OCI-M2 (cell line): Measurements from ENCODE around the gene SCGB1D2.
"Not testable (repeated sequence)": the region's sequence is repeated elsewhere in the genome, so short reads cannot be mapped to it uniquely, and the experiment has no call there.

Source experiments
- DNase-seq: peaks from one replicate; lab custom pipeline; 2025; ENCODE audit not compliant: unreplicated experiment; lab: John Stamatoyannopoulos, UW

Gene SCGB1D2, protein sequence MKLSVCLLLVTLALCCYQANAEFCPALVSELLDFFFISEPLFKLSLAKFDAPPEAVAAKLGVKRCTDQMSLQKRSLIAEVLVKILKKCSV

DNA sequence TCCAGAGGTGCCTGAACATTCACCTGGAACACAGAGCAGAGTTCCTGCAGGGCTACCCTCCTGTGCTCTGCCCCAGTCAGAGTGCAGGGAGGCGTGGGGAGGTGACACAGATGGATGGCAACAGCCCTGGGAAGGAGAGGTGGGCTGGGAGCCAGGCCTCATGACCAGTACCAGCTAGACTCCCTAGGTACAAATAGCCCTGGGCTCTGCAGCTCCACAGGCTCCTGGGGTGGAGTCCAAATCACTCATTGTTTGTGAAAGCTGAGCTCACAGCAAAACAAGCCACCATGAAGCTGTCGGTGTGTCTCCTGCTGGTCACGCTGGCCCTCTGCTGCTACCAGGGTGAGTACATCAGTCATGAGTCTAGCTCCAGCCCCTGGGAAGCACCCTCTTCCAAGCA is at the start of gene SCGB1D2:
Gene SCGB1D2 (plus strand): TSS at position 219 of the 400 bp plus-strand sequence. CDS start 69 bp downstream, at position 288.
- no peak for DNase-seq

DNA sequence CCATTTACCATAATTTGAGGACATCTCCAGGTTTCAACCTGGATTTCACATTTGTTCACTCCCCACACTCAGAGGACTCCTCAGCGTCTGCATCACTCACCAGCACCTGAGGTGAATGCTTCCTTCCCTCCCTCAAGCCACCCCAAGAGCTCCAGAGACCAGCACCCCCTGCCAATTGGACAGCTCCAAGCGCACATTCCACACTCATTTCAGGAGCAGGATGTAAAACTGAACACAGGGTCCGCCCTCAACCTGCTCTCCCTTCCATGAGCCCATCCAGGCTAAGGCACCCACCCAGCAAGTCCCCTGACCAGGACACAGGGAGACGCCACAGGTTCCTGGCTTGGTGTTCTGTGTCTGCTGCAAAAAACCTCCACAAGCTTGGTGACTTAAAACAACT is 48.1 kb upstream of the SCGB1D2 start:
- DNase-seq, result no peak

DNA sequence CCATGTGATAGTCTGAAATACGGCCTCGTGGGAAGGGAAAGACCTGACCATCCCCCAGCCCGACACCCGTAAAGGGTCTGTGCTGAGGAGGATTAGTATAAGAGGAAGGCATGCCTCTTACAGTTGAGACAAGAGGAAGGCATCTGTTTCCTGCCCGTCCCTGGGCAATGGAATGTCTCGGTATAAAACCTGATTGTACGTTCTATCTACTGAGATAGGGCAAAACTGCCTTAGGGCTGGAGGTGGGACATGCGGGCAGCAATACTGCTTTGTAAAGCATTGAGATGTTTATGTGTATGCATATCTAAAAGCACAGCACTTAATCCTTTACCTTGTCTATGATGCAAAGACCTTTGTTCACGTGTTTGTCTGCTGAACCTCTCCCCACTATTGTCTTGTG is 47.0 kb upstream of the SCGB1D2 start:
- DNase-seq, result not testable (repeated sequence)

DNA sequence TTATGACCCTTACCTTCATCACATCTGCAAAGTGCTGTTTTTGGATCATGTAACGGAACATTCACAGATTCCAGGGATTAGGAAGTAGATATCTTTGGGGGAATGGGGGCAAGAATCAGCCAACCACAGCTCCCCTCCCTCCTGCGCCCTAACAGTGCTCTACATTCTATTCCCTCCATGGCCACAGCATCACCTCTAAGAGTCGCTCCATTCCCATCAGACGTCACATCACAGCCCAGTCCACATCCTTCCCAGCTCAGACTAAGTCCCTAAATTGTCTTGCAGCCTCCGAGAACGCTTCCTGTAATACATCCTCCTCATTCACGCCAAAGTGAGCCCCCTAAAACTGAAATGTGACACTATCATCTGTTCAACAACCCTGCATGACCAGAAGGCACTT is 46.1 kb upstream of the SCGB1D2 start:
- DNase-seq, result no peak

DNA sequence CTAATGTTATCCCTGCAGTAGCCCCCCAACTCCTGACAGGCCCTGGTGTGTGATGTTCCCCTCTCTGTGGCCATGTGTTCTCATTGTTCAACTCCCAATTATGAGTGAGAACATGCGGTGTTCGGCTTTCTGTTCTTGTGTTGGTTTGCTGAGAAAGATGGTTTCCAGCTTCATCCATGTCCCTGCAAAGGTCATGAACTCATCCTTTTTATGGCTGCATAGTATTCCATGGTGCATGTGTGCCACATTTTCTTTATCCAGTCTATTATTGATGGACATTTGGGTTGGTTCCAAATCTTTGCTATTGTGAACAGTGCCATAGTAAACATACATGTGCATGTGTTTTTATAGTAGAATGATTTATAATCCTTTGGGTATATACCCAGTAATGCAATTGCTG is 44.6 kb upstream of the SCGB1D2 start:
- not testable (repeated sequence) for DNase-seq

DNA sequence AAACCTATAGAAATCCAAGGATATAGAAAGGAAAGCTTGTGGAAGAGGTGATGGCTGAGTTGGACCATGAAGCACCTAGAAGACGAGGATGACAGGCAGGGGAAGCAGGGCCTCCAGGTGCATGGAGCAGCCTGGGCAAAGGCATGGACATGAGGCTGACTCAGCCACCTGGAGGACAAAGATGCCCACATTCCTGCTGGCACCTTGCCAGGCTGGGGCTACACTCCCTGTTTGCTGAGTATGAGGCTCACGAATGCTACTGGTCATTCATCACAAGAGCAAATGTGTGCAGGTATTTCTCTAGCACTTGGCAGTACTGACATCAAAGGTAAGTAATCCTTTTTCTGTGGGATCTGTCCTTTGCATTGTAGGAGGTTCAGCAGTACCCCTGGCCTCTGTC is 40.7 kb upstream of the SCGB1D2 start:
- no peak for DNase-seq

DNA sequence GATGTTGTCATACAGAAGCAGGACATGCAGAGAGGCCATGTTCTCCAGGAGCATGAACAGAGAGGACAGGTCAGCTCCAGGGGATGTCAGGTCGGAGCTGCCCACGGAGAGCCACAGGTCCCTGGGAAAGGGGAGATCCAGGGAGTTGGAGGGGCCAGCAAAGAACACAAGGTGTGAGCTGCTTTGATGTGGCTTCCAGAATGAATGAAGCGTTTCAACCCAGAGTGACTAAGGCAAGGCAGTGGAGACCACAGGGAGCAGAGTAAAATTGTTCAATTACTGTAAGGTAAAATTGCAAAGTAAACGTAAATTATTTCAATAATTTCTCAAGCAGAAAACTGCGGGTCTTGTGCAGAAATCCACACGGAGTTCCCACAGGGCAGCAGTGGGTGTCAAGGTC is 39.1 kb upstream of the SCGB1D2 start:
- no peak for DNase-seq

DNA sequence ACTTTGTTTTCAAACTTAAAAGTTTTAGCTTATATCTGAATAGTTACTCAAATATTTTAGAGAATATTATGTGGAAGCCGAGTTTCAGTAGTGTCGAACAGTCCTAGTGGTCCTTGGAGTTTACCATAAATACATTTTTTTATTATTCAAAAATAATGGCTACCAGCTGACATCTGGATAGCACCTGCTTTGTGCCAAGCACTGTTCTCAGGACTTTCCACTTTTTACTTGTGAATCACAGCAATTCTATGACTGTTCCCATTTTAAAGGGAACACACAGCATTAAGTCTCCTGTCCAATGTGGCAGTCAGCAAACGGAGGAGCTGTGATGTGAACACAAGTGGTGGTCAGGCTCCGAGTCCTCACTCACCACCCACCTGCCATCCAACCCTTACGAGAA is 37.6 kb upstream of the SCGB1D2 start:
- no peak for DNase-seq

DNA sequence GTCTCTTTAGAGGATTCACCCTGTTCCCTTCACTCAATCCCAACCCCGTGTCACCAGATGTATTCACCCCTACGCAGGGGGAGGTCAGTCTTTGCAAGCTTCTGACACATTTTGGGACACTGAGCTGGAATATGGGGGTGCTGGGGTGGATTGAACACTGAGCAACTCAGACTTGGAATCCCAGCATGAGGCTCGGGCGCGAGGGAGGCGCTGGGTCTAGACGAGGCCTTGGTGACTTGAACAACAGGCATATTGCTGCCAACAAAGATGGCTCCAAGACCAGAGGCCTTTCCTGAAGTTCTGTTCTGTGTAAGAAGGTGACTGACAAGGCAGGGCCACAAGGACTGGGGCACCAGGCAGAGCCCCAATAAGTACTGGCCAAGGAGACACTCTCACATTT is 36.6 kb upstream of the SCGB1D2 start:
- DNase-seq, result no peak

DNA sequence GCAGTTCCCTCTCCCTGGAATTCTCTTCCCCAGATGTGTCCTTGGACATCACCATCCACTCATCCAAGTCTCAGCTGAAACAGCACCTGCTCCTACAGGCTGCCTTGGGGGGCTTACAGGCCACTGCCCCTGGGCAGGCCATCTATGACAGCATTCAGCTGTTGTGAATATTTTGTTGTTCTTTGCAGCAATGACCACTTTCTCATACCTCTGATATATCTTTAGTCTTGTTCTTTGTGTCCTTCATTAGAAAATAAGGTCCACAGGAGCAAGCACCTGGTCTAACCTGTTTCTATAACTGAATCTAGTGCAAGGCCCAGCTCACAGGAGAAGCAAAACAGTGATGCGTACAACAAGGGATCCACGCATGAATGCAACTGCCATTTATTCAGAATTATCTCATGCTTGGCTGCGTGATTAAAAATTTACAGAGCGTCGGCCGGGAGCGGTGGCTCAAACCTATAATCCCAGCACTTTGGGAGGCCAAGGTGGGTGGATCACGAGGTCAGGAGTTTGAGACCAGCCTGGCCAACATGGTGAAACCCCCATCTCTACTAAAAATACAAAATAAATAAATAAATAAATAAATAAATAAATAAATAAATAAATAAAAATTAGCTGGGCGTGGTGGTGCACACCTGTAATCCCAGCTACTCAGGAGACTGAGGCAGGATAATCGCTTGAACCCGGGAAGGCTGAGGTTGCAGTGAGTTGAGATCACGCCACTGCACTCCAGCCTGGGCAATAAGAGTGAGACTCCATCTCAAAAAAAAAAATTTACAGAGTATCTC is 35.6 kb upstream of the SCGB1D2 start:
- not testable (repeated sequence) for DNase-seq

DNA sequence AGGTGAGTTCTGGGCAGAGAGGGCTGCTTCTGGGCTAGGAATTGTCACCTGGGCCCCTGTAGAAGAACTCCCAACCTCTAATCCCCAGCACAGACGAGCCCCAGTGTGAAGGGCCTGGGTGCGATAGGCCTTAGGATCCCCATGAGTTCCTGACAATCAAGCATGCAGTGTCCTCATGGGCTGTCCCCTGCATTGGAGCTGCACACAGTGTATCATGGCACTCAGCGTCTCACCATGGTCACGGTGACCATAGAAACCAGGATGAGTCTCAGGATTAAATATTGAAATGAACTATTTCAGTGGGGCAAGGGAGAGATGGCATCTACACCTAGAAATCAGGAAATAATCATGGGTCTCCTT is 33.3 kb upstream of the SCGB1D2 start:
- DNase-seq, result no peak

DNA sequence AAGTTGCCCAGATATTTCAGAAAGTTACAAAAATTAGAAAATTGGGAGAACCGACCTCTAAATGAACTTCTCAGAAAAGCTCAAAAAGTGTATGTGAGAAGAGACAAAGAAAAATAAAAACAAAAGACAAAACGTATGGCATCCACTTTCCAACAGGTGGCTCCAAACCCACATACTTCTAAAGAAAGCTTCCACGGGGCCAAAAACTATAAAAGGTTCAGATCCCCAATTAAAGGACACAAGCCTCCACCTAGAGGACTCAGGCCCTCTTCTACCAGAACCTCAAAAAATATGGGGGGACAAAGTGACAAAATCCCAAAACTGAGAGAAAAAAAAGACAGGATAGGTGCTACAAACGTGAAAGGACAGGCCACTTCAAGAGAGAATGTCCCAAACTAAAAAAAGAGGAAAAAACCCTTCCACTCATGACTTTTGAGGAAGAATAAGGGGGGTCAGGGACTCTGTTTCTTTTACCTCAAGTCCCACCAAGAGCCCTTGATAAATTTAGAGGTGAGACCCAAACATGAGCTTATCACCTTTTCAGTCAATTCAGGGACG is 24.8 kb upstream of the SCGB1D2 start:
- no peak for DNase-seq

DNA sequence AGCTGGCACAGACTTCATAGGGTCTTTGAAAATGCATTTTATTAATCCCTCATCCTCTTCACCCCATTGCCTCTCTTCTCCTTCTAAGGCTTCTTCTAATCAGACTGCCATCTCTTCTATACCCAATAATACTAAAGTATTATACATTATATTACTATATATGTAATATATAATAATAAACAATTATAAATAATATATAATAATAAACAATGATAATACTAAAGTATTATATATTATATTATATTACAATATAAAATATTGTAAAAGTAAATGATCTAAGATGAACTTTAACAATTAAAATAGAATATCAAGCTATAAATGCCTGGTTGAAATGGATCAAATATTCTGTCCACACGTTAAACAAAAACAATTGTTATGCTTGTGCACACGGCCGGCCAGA is 20.5 kb upstream of the SCGB1D2 start:
- DNase-seq, result no peak

DNA sequence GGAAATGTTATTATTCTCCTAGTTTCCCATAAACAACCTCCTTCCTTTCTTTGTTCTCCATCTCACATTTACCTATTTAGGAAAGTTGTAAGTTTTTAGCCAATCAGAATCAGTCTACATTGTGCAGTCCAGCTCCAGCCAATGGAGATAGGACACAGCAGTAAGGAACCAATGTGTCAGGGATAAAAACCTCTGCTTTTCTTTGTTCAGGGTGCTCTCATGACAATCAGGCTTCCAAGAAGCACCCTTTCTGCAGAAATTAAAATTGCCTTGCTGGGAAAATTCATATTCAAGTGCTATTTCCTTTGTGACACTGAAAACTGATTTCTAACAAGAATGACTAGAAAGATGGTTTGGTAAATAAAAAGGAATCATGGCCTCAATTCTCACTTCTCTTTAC is 18.9 kb upstream of the SCGB1D2 start:
- no peak for DNase-seq

DNA sequence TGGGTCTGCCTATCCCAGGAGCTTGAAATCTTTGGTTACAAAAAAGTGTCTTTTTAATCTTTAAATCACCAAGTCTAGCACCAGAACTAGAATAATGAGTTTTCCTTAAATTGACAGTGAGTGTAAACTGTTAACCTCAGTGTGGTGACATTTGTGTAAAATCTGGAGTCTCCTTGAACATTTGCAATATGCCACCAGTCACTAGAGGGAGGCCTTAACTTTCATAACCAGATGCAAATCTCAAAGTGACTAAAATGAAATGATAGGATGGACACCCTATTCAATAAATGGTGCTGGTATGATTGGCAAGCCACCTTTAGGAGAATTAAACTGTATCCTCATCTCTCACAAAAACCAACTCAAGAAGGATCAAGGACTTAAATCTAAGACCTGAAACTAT is 8.3 kb upstream of the SCGB1D2 start:
- DNase-seq, result no peak

DNA sequence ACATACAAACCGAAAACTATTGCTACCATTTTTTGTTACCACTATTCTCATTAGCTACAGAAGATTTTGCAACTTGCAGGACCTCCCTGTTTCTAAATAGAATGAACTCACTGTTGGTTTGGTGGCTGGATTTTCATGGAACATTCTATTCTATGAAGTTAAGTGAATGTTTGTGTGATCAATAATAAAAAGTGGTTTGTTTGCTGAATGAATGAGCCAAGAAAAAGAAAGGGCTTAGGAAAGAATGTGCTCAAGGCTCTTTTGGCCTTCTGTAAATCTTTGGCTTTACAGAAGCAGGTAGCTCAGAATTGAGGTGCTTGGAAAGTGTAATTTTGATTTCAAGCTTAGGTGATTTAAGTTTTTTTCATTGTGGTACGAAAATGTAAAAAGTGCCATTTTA is 5.9 kb upstream of the SCGB1D2 start:
- no peak for DNase-seq

DNA sequence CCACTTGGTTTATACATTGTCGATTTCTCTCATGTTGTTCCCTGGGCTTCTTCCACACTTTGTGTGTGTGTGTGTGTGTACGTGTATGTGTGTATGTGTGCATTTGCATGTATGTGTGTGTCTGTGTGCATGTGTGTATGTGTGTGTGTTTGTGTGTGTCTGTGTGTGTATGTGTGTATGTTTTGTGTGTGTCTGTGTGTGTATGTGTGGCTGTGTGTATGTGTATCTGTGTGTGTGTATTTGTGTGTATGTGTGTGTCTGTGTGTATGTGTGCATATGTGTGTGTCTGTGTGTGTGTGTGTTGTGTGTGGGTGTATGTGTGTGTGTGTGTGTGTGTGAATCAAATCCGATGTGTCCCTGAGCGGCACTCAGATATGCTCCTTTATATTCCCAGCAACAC is 4.5 kb upstream of the SCGB1D2 start:
- DNase-seq, result no peak

DNA sequence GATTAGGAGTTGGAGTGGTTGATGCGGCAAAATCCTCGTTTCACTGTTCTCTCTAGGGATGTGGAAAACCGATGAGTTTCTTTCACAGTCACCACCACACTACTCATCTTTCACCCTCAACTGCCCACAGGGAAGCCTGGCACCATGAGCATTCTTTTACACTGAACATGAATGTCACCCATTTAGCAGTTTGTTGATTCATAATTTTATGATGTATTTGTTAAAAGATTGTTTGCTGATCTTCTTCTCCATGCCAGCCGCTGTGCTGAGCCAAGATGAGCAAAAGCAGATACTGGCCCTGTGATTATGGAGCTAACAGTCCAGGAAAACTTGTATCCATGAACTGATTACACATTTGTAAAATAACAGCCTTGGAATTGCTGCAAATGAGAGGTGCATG is 3.9 kb upstream of the SCGB1D2 start:
- no peak for DNase-seq

DNA sequence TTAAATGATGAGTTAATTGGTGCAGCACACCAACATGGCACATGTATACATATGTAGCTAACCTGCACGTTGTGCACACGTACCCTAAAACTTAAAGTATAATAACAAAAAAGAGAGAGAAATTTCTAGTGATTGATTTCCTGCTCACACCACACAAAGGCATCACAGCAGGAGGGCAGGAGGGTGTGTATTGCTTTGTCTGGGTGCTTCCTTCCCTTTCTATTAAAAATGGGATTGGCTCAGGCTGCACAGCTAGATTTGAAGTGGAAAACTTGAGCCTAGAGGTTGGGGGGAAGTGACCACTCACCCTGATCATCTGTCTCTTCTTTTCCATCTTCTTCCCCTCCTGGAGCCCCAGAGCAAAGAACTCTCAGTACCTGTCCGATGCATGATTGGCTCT is 944 bp upstream of the SCGB1D2 start:
- DNase-seq, result no peak

DNA sequence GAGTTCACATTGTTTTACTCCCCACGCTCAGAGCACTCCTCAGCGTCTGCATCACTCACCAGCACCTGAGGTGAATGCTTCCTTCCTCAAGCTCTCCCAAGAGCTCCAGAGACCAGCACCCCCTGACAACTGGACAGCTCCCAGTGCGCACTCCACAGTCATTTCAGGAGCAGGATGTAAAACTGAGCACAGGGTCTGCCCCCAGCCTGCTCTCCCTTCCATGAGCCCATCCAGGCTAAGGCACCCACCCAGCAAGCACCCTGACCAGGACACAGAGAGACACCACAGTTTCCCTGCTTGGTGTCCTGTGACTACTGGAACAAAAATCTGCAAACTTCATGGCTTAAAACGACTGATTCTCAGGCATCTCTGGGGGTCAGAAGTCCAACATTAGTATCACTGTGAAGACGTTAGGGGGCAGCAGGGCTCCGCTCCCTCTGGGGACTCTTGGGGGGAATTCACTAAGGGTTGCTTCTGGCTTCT is 3.3 kb downstream of the SCGB1D2 start:
- no peak for DNase-seq

DNA sequence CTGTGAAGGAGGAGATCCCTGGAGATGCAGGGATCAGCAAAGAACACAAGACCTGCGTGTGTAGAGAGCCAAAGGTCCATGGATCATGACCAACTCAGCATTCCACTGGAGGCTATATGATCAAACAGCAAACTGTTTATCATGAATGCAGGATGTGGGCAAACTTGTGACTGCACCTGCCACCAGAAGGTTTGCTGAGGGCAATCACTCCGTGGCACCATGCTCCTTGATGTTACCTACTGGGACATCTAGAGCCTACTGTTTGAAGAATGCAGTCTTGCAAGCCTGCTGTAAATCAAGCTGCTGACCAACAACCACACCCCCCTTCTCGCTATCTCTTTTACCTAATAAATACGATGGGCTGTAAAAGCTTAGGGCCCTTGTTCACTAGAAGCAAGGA is 9.7 kb downstream of the SCGB1D2 start:
- no peak for DNase-seq

DNA sequence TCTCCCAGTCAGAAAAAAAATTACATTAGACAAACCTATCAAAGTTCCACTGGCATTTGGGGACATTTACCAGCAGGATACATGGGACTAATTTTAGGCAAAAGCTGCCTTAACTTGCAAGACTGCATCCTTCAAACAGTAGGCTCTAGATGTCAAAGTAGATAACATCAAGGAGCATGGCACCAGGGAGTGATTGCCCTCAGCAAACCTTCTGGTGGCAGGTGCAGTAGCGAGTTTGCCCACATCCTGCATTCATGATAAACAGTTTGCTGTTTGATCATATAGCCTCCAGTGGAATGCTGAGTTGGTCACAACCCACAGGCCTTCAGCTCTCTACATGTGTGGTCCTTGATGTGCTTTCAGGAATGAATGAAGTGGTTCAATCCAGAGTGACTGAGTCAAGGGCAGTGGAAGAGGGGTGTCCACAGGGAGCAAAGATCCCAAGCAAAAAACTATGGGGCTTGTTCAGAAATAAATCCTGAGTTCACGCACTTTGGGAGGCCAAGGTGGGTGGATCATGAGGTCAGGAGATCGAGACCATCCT is 12.0 kb downstream of the SCGB1D2 start:
- DNase-seq, result no peak
